ENCODE results near the gene CREB3L2. TPM values are rescaled to one million over a fixed set of nuclear protein-coding genes. Genes with fewer than 3 reads are reported as not detected.
"Not testable (repeated sequence)": the region's sequence is repeated elsewhere in the genome, so short reads cannot be mapped to it uniquely, and the experiment has no call there.

CREB3L2 gene
- total and polyA plus RNA-seq, 2 donors: 3.4 to 6.6 TPM

- Histone ChIP-seq H3K27me3 (ENCODE audit: control insufficient read depth in 2 of 2, insufficient read depth in 1 of 2, low read length in 1 of 2) (no peaks in the 10 kb centered on the region), H3K4me3 (ENCODE audit: low read length in 2 of 2) (no peak overlapping the region), H3K36me3 (ENCODE audit: control insufficient read depth in 2 of 2, insufficient read depth in 2 of 2, low read length in 1 of 2) (no peaks in the 10 kb centered on the region), H3K27ac (ENCODE audit: low read depth in 1 of 2, low read length in 1 of 2) (no peak overlapping the region), H3K9me3 (ENCODE audit: control insufficient read depth in 2 of 2, insufficient read depth in 1 of 2, low read length in 1 of 2) (no peaks in the 10 kb centered on the region), H3K4me1 (ENCODE audit: control insufficient read depth in 2 of 2, insufficient read depth in 2 of 2, low read length in 2 of 2) (no peaks in the 10 kb centered on the region)
- DNase-seq (ENCODE audit: low read depth in 6 of 9, low spot score in 9 of 9): no peak
- 84% methylated on average over 8 of the region's 8 CpGs for WGBS
Observed at GRCh38 chr7:137970253-137970975, 31.5 kb downstream of the CREB3L2 start.

DNA sequence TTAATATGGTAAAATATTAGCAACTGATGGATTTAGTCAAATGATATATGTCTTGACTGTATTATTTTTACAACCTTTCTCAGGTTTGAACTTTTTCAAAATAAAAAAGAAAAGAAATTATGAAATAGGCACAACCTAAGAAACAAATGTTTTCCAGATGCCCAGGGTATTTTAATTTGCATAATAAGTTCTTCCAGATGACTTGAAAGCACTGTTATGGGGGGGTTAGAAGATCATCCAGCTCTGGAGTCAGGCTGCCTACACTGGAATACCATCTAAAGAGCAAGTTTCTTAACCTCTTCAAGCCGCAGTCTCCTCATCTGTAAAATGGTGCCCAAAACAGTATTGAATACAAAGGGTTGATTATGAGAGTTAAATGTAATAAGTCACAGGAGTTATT, 32.1 kb downstream of the CREB3L2 start:
- no peaks in the 10 kb centered on the region for H3K4me1 ChIP-seq (ENCODE audit: control insufficient read depth in 2 of 2, insufficient read depth in 2 of 2, low read length in 2 of 2)
- no peaks in the 10 kb centered on the region for H3K27me3 ChIP-seq (ENCODE audit: control insufficient read depth in 2 of 2, insufficient read depth in 1 of 2, low read length in 1 of 2)
- H3K9me3 ChIP-seq (ENCODE audit: control insufficient read depth in 2 of 2, insufficient read depth in 1 of 2, low read length in 1 of 2): no peaks in the 10 kb centered on the region
- H3K36me3 ChIP-seq (ENCODE audit: control insufficient read depth in 2 of 2, insufficient read depth in 2 of 2, low read length in 1 of 2): no peaks in the 10 kb centered on the region
- H3K4me3 ChIP-seq (ENCODE audit: low read length in 2 of 2): no peak overlapping the region
- no peak overlapping the region for H3K27ac ChIP-seq (ENCODE audit: low read depth in 1 of 2, low read length in 1 of 2)
- 100% methylated on average over 1 of the region's 1 CpG for WGBS
- DNase-seq (ENCODE audit: low read depth in 6 of 9, low spot score in 9 of 9): no peak

- Histone ChIP-seq H3K4me1 (ENCODE audit: control insufficient read depth in 2 of 2, insufficient read depth in 2 of 2, low read length in 2 of 2) (no peaks in the 10 kb centered on the region), H3K9me3 (ENCODE audit: control insufficient read depth in 2 of 2, insufficient read depth in 1 of 2, low read length in 1 of 2) (no peaks in the 10 kb centered on the region)
- 96% methylated on average over 4 of the region's 4 CpGs for WGBS
Observed at GRCh38 chr7:137968890-137969289, 33.0 kb downstream of the CREB3L2 start.

GRCh38 chr7:137968339-137968738, 33.5 kb downstream of the CREB3L2 start:
- H3K27ac ChIP-seq (ENCODE audit: low read depth in 1 of 2, low read length in 1 of 2); H3K4me1 ChIP-seq (ENCODE audit: control insufficient read depth in 2 of 2, insufficient read depth in 2 of 2, low read length in 2 of 2): not testable (repeated sequence)
- over 99% methylated on average over 4 of the region's 4 CpGs for WGBS

More at GRCh38 chr7:137968890-137969289, 33.0 kb downstream of the CREB3L2 start:
- no peak for DNase-seq (ENCODE audit: low read depth in 6 of 9, low spot score in 9 of 9)
- Histone ChIP-seq H3K27me3 (ENCODE audit: control insufficient read depth in 2 of 2, insufficient read depth in 1 of 2, low read length in 1 of 2) (no peaks in the 10 kb centered on the region), H3K4me3 (ENCODE audit: low read length in 2 of 2) (no peak overlapping the region), H3K36me3 (ENCODE audit: control insufficient read depth in 2 of 2, insufficient read depth in 2 of 2, low read length in 1 of 2) (no peaks in the 10 kb centered on the region), H3K27ac (ENCODE audit: low read depth in 1 of 2, low read length in 1 of 2) (no peak overlapping the region)

GRCh38 chr7:137967143-137968018, 34.5 kb downstream of the CREB3L2 start:
- no peak for DNase-seq (ENCODE audit: low read depth in 6 of 9, low spot score in 9 of 9)
- Histone ChIP-seq H3K4me3 (ENCODE audit: low read length in 2 of 2) (no peak overlapping the region), H3K36me3 (ENCODE audit: control insufficient read depth in 2 of 2, insufficient read depth in 2 of 2, low read length in 1 of 2) (no peaks in the 10 kb centered on the region), H3K4me1 (ENCODE audit: control insufficient read depth in 2 of 2, insufficient read depth in 2 of 2, low read length in 2 of 2) (no peaks in the 10 kb centered on the region), H3K27ac (ENCODE audit: low read depth in 1 of 2, low read length in 1 of 2) (no peak overlapping the region), H3K27me3 (ENCODE audit: control insufficient read depth in 2 of 2, insufficient read depth in 1 of 2, low read length in 1 of 2) (no peaks in the 10 kb centered on the region), H3K9me3 (ENCODE audit: control insufficient read depth in 2 of 2, insufficient read depth in 1 of 2, low read length in 1 of 2) (no peaks in the 10 kb centered on the region)
- 91% methylated on average over 12 of the region's 12 CpGs for WGBS

More at GRCh38 chr7:137968339-137968738, 33.5 kb downstream of the CREB3L2 start:
- not testable (repeated sequence) for H3K9me3 ChIP-seq (ENCODE audit: control insufficient read depth in 2 of 2, insufficient read depth in 1 of 2, low read length in 1 of 2); H3K4me3 ChIP-seq (ENCODE audit: low read length in 2 of 2); H3K27me3 ChIP-seq (ENCODE audit: control insufficient read depth in 2 of 2, insufficient read depth in 1 of 2, low read length in 1 of 2); H3K36me3 ChIP-seq (ENCODE audit: control insufficient read depth in 2 of 2, insufficient read depth in 2 of 2, low read length in 1 of 2); DNase-seq (ENCODE audit: low read depth in 6 of 9, low spot score in 9 of 9)

DNA sequence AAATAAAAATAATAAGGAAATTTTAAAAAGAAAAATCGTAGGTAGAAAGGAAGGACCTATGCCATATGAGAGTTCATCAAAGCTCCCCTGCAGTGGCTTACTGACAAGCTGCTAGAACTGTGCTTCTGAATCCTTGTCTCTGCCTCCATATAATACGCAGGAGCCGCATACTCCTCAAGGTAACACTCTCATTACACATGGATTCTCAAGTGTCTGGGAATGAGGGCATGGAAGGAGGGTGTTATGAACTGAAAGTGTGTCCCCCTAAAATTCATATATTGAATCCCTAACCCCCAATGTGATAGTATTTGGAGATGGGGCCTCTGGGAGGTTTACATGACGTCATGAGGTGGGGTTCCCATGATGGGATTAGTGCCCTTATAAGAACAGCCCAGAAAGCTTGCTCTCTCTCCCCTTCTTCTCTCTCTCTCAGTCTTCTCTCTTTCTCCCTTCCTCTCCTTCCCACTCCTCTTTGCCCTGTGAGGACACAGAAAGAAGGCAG, 35.2 kb downstream of the CREB3L2 start:
- Histone ChIP-seq H3K4me1 (ENCODE audit: control insufficient read depth in 2 of 2, insufficient read depth in 2 of 2, low read length in 2 of 2) (no peaks in the 10 kb centered on the region), H3K27ac (ENCODE audit: low read depth in 1 of 2, low read length in 1 of 2) (no peak overlapping the region), H3K4me3 (ENCODE audit: low read length in 2 of 2) (no peak overlapping the region), H3K27me3 (ENCODE audit: control insufficient read depth in 2 of 2, insufficient read depth in 1 of 2, low read length in 1 of 2) (no peaks in the 10 kb centered on the region), H3K36me3 (ENCODE audit: control insufficient read depth in 2 of 2, insufficient read depth in 2 of 2, low read length in 1 of 2) (no peaks in the 10 kb centered on the region), H3K9me3 (ENCODE audit: control insufficient read depth in 2 of 2, insufficient read depth in 1 of 2, low read length in 1 of 2) (no peaks in the 10 kb centered on the region)
- 91% methylated on average over 4 of the region's 4 CpGs for WGBS
- no peak for DNase-seq (ENCODE audit: low read depth in 6 of 9, low spot score in 9 of 9)

DNA sequence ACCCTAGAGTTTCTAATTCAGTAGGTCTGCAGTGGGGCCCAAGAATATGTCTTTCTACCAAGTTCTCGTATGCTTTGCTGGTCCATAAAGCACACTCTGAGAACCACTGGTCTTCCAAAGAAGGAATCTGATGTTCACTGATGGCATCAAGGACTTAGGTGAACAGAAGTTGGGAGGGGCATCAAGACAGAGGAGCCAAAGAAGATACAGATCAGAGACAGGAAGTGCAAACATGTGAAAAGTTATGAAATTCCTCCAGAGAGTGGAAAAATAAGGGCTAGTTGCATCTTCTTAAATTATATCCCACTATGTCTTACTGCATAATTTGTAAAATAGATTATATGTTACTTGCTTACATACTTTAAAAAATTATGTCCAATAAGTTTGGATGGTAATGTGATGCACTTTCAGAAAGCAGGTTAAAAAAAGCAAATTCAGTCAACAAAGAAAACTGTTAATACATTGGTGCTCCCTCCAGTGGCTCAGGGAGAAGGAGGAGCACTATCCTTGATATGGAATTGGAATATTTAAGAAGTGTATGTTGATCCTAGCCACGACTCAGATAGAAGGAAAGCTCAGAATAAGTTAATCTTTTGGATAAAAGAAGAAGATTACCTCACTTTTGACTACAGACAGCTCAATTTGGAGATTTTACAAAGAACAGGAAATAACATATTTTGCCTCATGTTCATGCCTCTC, 35.8 kb downstream of the CREB3L2 start:
- no peaks in the 10 kb centered on the region for H3K9me3 ChIP-seq (ENCODE audit: control insufficient read depth in 2 of 2, insufficient read depth in 1 of 2, low read length in 1 of 2)
- H3K36me3 ChIP-seq (ENCODE audit: control insufficient read depth in 2 of 2, insufficient read depth in 2 of 2, low read length in 1 of 2): no peaks in the 10 kb centered on the region
- WGBS: 90% methylated on average over 2 of the region's 2 CpGs
- DNase-seq (ENCODE audit: low read depth in 6 of 9, low spot score in 9 of 9): no peak
- no peaks in the 10 kb centered on the region for H3K27me3 ChIP-seq (ENCODE audit: control insufficient read depth in 2 of 2, insufficient read depth in 1 of 2, low read length in 1 of 2)
- no peaks in the 10 kb centered on the region for H3K4me1 ChIP-seq (ENCODE audit: control insufficient read depth in 2 of 2, insufficient read depth in 2 of 2, low read length in 2 of 2)
- H3K4me3 ChIP-seq (ENCODE audit: low read length in 2 of 2): no peak overlapping the region
- H3K27ac ChIP-seq (ENCODE audit: low read depth in 1 of 2, low read length in 1 of 2): no peak overlapping the region

DNA sequence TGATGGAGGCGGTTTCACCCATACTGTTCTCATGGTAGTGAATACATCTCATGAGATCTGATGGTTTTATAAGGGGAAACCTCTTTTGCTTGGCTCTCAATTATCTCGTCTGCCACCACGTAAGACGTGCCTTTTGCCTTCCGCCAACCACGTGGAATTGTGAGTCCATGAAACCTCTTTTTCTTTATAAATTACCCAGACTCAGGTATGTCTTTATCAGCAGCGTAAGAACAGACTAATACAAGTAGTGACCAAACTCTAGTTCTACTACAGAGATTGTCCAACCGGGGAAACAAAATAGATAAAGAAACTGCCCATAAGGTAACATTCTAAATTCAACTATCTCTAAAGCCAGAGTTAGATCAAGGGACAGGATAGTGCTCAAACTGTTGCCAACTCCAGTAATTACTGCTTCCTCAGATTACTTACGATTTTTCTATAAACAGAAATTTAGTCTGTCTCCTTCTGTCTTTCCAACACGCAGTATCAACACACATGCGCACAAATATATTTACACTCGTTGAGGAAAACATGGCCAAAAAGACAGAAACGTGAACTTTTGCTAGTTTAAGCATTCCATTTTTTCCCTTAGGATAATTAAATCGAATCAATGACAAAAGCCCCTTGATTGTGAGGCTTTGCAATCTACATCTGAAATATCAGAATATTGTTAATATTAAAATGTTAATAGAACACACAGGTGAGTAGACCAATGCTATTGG, 36.9 kb downstream of the CREB3L2 start:
- H3K27me3 ChIP-seq (ENCODE audit: control insufficient read depth in 2 of 2, insufficient read depth in 1 of 2, low read length in 1 of 2): no peaks in the 10 kb centered on the region
- H3K9me3 ChIP-seq (ENCODE audit: control insufficient read depth in 2 of 2, insufficient read depth in 1 of 2, low read length in 1 of 2): no peaks in the 10 kb centered on the region
- 98% methylated on average over 14 of the region's 14 CpGs for WGBS
- no peak for DNase-seq (ENCODE audit: low read depth in 6 of 9, low spot score in 9 of 9)
- no peak overlapping the region for H3K27ac ChIP-seq (ENCODE audit: low read depth in 1 of 2, low read length in 1 of 2)
- no peak overlapping the region for H3K4me3 ChIP-seq (ENCODE audit: low read length in 2 of 2)
- no peaks in the 10 kb centered on the region for H3K4me1 ChIP-seq (ENCODE audit: control insufficient read depth in 2 of 2, insufficient read depth in 2 of 2, low read length in 2 of 2)
- H3K36me3 ChIP-seq (ENCODE audit: control insufficient read depth in 2 of 2, insufficient read depth in 2 of 2, low read length in 1 of 2): no peaks in the 10 kb centered on the region

Measured in thymus (tissue), 11 donors.